Fibroblast of the aortic adventitia (primary cell): ENCODE measurements around the gene LEMD2. TPM values are rescaled to one million over a fixed set of nuclear protein-coding genes. Genes with fewer than 3 reads are reported as not detected.

Experiments used
- DNase-seq: peaks from one replicate; pipeline ENCODE4 v3.0.0-alpha.2; 2010; ENCODE audit warnings: low read depth
- H3K4me3 ChIP-seq: 2 replicates; pipeline ENCODE4 v1.5.1; 2011; ENCODE audit warnings: low read depth, mild to moderate bottlenecking, control low read depth, low read length, moderate library complexity
- CTCF ChIP-seq: IDR thresholded peaks from 2 replicates; pipeline ENCODE4 v1.5.1; 2011; ENCODE audit warnings: mild to moderate bottlenecking, low read length, control low read depth, inconsistent platforms; ENCODE audit not compliant: insufficient read depth
- total RNA-seq: library from RNA; depleted of rRNA; stranded (reverse); fragments of >200 nt; gene quantifications from 2 replicates; pipeline ENCODE4 v1.2.3, GENCODE V29; 2012; ENCODE audit warnings: low replicate concordance

LEMD2 gene
- total RNA-seq, 1 donor = 31.2 TPM

DNA sequence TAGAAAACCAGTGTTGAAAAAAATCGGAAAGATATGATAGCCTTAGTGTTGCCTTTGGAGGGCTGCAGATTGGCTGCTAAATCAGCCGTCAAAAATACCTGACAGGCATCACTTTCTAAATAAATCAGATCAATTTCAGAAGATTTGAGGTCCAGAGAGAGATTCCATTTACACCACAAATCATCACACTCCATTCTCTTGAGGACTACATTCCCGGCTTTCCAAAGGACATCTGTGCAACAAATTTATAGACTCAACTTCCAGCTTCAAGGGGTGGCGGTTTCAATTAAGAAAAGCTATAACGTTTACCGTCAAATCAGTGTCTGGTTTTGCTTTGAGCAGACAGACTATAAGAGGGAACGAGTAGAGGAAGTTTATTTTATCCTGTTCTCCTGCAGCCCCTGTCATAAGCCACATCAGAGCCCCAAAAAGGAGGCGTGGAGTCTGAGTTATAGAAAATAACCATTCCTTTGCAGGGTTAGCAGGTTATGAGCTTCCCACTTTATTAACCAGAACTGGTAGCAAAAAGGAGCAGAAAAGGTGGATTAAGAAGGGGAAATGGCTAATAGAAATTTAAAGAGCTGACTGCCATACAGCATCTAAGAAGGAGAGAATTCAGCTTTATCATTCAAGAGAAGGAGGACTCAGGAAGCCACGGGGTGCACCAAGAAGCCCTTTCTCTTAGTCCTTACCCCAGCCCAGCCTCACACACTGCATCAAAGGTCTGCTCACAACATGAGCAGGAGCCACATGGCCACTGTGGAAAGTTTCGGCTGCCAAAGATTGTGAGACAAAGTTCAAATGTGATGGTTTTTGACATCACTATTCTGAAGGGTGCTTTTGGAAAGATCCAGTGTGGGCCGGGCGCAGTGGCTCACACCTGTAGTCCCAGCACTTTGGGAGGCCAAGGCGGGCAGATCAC lies 64.6 kb downstream of the LEMD2 start:
- no peak for TF ChIP-seq CTCF
- DNase-seq = no peak

DNA sequence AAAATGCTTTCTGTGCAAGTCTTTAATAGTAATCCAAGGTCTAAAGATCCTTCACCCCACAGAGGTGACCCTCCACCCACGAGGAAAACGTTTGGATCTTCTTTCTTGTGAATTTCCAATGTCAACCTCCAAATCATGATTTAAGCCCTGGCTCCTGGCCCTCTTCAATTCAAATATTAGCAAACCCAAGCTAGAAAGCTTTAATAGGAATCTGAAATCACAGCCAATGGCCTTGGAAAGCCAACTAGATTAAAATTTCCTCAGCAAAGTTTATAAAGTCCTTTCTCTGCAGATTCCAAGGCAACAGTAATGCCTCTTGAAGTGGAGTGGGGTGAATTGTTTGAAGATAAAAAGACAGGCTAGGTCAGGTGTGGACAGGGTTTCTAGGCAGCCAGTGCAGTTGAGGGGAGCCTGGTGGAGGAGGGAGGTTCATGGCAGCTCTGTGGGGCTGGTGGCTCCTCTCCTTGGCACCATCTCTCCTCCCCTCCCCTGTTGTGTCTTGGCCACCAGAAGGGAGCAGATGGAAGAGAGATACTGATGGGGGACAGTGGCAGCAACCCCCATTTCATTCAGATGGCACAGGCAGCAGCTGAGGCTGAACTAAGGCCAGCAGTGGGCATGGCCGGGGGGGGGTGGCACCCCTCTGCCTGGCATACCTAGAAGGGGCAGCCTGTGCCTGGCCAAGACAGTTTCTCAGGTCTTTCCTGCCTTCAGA lies 65.4 kb downstream of the LEMD2 start:
- no peak for DNase-seq
- H3K4me3 ChIP-seq = no peak overlapping the region
- no peak for TF ChIP-seq CTCF

More for the DNA sequence above, 64.6 kb downstream of the LEMD2 start:
- H3K4me3 ChIP-seq = no peak overlapping the region

DNA sequence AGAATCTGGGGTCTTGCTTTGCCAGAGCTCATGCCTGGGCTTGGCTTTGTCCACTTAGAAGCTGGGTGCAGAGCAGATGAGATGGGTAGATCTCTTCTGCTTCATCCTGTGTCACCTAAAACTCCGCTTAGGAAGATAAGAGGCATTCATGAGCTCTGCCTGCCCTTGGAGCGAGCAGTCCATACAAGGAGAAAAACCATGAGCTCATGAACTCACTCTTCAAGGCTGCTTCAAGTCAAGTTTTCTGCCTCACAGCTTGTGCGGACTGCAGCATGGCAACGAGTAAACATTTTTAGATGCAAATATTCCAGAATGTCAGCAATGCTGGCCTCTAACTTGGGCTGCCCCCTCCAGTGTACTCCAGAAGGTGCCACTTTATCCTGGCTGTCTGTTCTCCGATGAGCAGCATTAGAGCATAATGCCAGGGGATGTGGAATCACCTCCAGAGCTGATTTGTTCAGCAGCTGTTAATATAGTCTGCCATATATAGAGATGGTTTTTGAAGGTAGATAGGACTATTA lies 66.8 kb downstream of the LEMD2 start:
- H3K4me3 ChIP-seq = no peak overlapping the region
- DNase-seq = no peak
- no peak for TF ChIP-seq CTCF

GRCh38 chr6:33721508-33721907 lies 67.4 kb downstream of the LEMD2 start:
- no peak overlapping the region for H3K4me3 ChIP-seq
- no peak for TF ChIP-seq CTCF
- no peak for DNase-seq

Other genes starting within 250 kb of the LEMD2 start
- gene BAK1, start 208.9 kb downstream of the LEMD2 start, total RNA-seq = 5.2 and 9.9 TPM in 2 replicates
- gene ITPR3, start 167.8 kb downstream of the LEMD2 start, total RNA-seq = 13.4 and 91.2 TPM in 2 replicates
- 7.0 and 20.2 TPM in 2 replicates for gene UQCC2, start 77.4 kb downstream of the LEMD2 start, total RNA-seq
- gene IP6K3, start 42.2 kb downstream of the LEMD2 start, total RNA-seq = not detected in 2 replicates
- not detected in 2 replicates for gene MLN, start 14.9 kb upstream of the LEMD2 start, total RNA-seq